ENCODE results near the gene CFI. TPM values are rescaled to one million over a fixed set of nuclear protein-coding genes. Genes with fewer than 3 reads are reported as not detected.

Gene CFI
- total RNA-seq, 1 experiment from 2014 or later = not detected

- no peaks in the 10 kb centered on the region for H3K36me3 ChIP-seq
- peak; percentile 5 for DNase-seq
- no peaks in the 10 kb centered on the region for H3K9me3 ChIP-seq
- H3K4me3 ChIP-seq = no peak overlapping the region
- H3K27me3 ChIP-seq = no peaks in the 10 kb centered on the region
Observed at GRCh38 chr4:109721033-109721432, 80.8 kb downstream of the CFI start.

GRCh38 chr4:109719604-109720003, 82.2 kb downstream of the CFI start:
- Histone ChIP-seq H3K36me3 (no peaks in the 10 kb centered on the region), H3K4me3 (no peak overlapping the region)
- no peak for DNase-seq

GRCh38 chr4:109718759-109719158, 83.0 kb downstream of the CFI start:
- Histone ChIP-seq H3K27me3 (no peaks in the 10 kb centered on the region), H3K4me3 (no peak overlapping the region), H3K36me3 (no peaks in the 10 kb centered on the region), H3K9me3 (no peaks in the 10 kb centered on the region)
- DNase-seq = no peak

More at GRCh38 chr4:109719604-109720003, 82.2 kb downstream of the CFI start:
- no peaks in the 10 kb centered on the region for H3K27me3 ChIP-seq
- H3K9me3 ChIP-seq = no peaks in the 10 kb centered on the region

GRCh38 chr4:109713500-109713899, 88.3 kb downstream of the CFI start:
- DNase-seq = no peak
- Histone ChIP-seq H3K36me3 (no peaks in the 10 kb centered on the region), H3K27me3 (no peaks in the 10 kb centered on the region), H3K9me3 (no peaks in the 10 kb centered on the region), H3K4me3 (no peak overlapping the region)

- H3K36me3 ChIP-seq = no peaks in the 10 kb centered on the region
- H3K27me3 ChIP-seq = no peaks in the 10 kb centered on the region
- no peaks in the 10 kb centered on the region for H3K9me3 ChIP-seq
- DNase-seq = no peak
- H3K4me3 ChIP-seq = no peak overlapping the region
Observed at GRCh38 chr4:109708990-109709389, 92.8 kb downstream of the CFI start.

- no peak for DNase-seq
- Histone ChIP-seq H3K36me3 (no peaks in the 10 kb centered on the region), H3K9me3 (no peaks in the 10 kb centered on the region), H3K27me3 (no peaks in the 10 kb centered on the region), H3K4me3 (no peak overlapping the region)
Observed at GRCh38 chr4:109708435-109708834, 93.4 kb downstream of the CFI start.

- H3K9me3 ChIP-seq = no peaks in the 10 kb centered on the region
- H3K4me3 ChIP-seq = peak overlapping the region; percentile 67
- H3K36me3 ChIP-seq = no peaks in the 10 kb centered on the region
- DNase-seq = no peak
- H3K27me3 ChIP-seq = no peaks in the 10 kb centered on the region
Observed at GRCh38 chr4:109703664-109704361, 98.0 kb downstream of the CFI start.

- no peaks in the 10 kb centered on the region for H3K9me3 ChIP-seq
- H3K27me3 ChIP-seq = no peaks in the 10 kb centered on the region
- H3K4me3 ChIP-seq = peak within 1 kb of the TSS; percentile 67
- no peaks in the 10 kb centered on the region for H3K36me3 ChIP-seq
- DNase-seq = peak; percentile 61
Observed at GRCh38 chr4:109702950-109703663, 98.7 kb downstream of the CFI start, which contains the start of gene CASP6. Gene CASP6, minus strand, starts transcription at chr4:109703445. Its CDS starts 50 bp downstream, at chr4:109703395.

GRCh38 chr4:109701566-109702410, 100.0 kb downstream of the CFI start:
- H3K4me3 ChIP-seq = peak overlapping the region; percentile 67
- no peaks in the 10 kb centered on the region for H3K36me3 ChIP-seq
- no peaks in the 10 kb centered on the region for H3K27me3 ChIP-seq
- no peaks in the 10 kb centered on the region for H3K9me3 ChIP-seq
- DNase-seq = no peak

- H3K36me3 ChIP-seq = no peaks in the 10 kb centered on the region
- H3K4me3 ChIP-seq = no peak overlapping the region
- peak; percentile 9 for DNase-seq
- no peaks in the 10 kb centered on the region for H3K27me3 ChIP-seq
- H3K9me3 ChIP-seq = no peaks in the 10 kb centered on the region
Observed at GRCh38 chr4:109699553-109700225, 102.1 kb downstream of the CFI start.

- H3K27me3 ChIP-seq = no peaks in the 10 kb centered on the region
- no peak overlapping the region for H3K4me3 ChIP-seq
- no peaks in the 10 kb centered on the region for H3K9me3 ChIP-seq
- no peaks in the 10 kb centered on the region for H3K36me3 ChIP-seq
- DNase-seq = no peak
Observed at GRCh38 chr4:109698656-109699055, 103.1 kb downstream of the CFI start.

- Histone ChIP-seq H3K36me3 (no peaks in the 10 kb centered on the region), H3K4me3 (no peak overlapping the region), H3K27me3 (no peaks in the 10 kb centered on the region), H3K9me3 (no peaks in the 10 kb centered on the region)
- no peak for DNase-seq
Observed at GRCh38 chr4:109691411-109691920, 110.3 kb downstream of the CFI start.

Other genes with a start within 250 kb of the CFI start
- gene MCUB, start 241.8 kb downstream of the CFI start, total RNA-seq (2014; rRNA removed; shearing (Covaris generic); ENCODE audit: low replicate concordance) = 15.0 and 47.6 TPM in 2 replicates
- gene CASP6, start 98.6 kb downstream of the CFI start, total RNA-seq (2014; rRNA removed; shearing (Covaris generic); ENCODE audit: low replicate concordance) = 16.1 and 22.7 TPM in 2 replicates
- 10.9 and 11.0 TPM in 2 replicates for gene PLA2G12A, start 71.9 kb downstream of the CFI start, total RNA-seq (2014; rRNA removed; shearing (Covaris generic); ENCODE audit: low replicate concordance)
- gene GAR1, start 13.8 kb upstream of the CFI start, total RNA-seq (2014; rRNA removed; shearing (Covaris generic); ENCODE audit: low replicate concordance) = 4.1 and 15.2 TPM in 2 replicates
- gene RRH, start 26.0 kb upstream of the CFI start, total RNA-seq (2014; rRNA removed; shearing (Covaris generic); ENCODE audit: low replicate concordance) = not detected in 2 replicates
- not detected in 2 replicates for gene LRIT3, start 46.1 kb upstream of the CFI start, total RNA-seq (2014; rRNA removed; shearing (Covaris generic); ENCODE audit: low replicate concordance)
- 0.20 and 0.63 TPM in 2 replicates for gene EGF, start 110.9 kb upstream of the CFI start, total RNA-seq (2014; rRNA removed; shearing (Covaris generic); ENCODE audit: low replicate concordance)